Activated naive CD4-positive, alpha-beta T cell treated with anti-CD3 and anti-CD28 coated beads, Interleukin-2, amount 50 U/mL, for 16 hours (primary cell): ENCODE measurements around the gene KIFC3.
"Not testable (repeated sequence)": the region's sequence is repeated elsewhere in the genome, so short reads cannot be mapped to it uniquely, and the experiment has no call there.

ENCODE experiments used
- DNase-seq: peaks from one replicate; pipeline ENCODE4 v3.0.0-alpha.2; 2020

KIFC3 gene

GRCh38 chr16:57784334-57784733 is 18.0 kb downstream of the KIFC3 start:
- DNase-seq, result no peak

GRCh38 chr16:57783883-57784282 is 18.4 kb downstream of the KIFC3 start:
- DNase-seq, result no peak

DNA sequence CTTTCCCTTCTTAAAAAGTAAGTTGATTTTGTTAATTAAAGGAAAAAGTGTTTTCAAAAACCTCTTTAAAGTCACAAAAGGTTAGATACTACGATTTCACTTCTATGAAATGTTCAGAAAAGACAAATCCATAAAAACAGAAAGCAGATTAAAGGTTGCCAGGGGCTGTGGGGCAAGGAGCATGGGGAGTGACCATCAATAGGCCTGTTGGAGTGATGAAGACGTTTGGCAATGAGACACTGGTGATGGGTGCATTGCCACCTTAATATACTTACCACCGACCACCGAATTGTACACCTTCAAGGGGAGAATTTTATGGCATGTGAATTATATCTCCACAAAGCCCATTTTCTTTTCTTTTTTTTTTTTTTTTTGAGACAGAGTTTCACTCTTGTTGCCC is 19.2 kb downstream of the KIFC3 start:
- no peak for DNase-seq

DNA sequence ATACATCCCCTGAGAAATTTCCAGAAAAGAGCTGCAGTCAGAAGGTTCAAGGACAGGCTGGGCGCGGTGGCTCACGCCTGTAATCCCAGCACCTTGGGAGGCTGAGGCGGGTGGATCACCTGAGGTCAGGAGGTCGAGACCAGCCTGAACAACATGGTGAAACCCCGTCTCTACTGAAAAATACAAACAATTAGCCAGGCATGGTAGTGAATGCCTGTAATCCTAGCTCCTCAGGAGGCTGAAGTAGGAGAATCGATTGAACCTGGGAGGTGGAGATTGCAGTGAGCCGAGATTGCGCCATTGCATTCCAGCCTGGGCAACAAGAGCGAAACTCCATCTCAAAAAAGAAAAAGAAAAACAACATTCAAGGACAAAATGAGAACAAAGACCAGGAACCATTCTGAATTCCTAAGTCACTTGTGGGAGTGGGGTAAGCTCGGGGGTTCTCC is 19.7 kb downstream of the KIFC3 start:
- DNase-seq, result not testable (repeated sequence)

DNA sequence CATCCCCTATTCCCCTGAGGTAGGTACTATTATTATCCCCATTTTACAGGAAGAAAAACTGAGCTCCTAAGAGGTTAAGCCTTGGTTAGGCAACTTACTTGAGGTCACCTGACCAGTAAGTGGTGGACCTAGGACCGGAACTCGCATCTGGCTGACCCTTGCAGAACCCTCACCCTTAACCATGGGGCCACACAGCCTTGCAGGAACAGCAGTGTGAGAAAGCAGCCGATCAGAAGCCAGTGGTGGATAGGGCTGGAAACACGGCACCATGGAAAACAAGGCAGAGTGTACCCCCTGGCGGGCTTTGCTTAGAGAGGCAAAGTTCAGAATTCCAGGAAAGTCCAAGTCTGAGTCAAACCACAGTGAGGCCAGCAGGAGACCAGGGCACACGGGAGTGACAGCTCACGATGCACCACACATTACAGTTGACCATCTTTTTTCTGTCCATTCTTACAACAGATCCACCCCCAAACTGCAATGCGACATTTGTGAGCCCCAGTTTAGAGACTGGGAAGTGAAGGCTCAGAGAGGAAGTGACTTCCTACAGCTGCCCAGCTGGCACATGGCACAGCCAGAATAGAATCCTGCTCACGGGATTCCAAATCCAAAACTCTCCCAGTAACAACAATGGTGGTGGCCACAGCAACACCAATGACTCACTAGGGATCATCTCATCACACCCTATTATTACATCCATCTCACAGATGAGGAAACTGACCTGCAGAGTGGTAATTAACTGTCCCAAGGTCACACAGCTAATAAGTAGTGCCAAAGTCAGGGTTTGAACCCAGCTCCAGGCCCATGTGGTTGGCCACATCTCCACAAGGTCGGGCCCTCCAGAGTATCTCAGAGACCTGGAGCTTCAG is 20.3 kb downstream of the KIFC3 start:
- DNase-seq, result no peak

- DNase-seq, result no peak
Measured at GRCh38 chr16:57781349-57781740, 20.9 kb downstream of the KIFC3 start.

DNA sequence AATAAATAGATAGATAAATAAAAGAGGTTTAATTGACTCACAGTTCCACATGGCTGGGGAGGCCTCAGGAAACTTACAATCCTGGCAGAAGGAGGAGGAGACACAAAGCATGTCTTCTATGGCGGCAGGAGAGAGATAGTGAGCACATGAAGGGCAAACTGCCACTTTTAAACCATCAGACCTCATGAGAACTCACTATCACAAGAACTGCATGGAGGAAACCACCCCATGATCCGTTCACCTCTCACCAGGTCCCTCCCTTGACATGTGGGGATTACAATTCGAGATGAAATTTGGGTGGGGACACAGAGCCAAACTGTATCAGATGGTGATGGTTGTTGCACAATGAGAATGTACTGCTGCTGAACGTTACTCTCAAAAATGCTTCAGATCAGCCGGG is 22.5 kb downstream of the KIFC3 start:
- not testable (repeated sequence) for DNase-seq

- DNase-seq, result no peak
Measured at GRCh38 chr16:57778658-57779057, 23.6 kb downstream of the KIFC3 start.

- DNase-seq, result no peak
Measured at GRCh38 chr16:57775661-57776469, 26.4 kb downstream of the KIFC3 start.

GRCh38 chr16:57774705-57775285 is 27.5 kb downstream of the KIFC3 start:
- DNase-seq, result no peak

- DNase-seq, result no peak
Measured at GRCh38 chr16:57773655-57774295, 28.5 kb downstream of the KIFC3 start.

GRCh38 chr16:57773019-57773418 is 29.3 kb downstream of the KIFC3 start:
- DNase-seq, result no peak

GRCh38 chr16:57771141-57771785 is 31.0 kb downstream of the KIFC3 start:
- no peak for DNase-seq

DNA sequence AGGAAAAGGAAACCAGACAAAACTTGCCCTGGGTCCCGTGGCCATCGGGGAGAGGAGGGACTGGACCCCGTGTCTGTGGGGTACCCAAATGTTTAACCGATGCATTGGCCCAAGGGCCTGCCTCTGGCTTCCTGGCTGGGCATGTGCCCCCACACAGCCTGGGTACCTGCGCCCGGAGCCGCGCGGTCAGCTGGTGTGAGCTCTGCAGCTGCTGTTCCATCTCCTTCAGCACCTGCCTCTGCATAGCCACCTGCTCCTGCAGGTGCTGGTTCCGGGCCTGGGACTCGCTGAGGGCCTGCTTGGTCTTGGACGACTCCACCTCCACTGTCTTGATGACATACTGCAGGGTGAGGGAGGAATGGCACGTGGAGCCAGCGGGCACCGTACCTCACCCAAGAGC is 31.9 kb downstream of the KIFC3 start:
- no peak for DNase-seq

- no peak for DNase-seq
Measured at GRCh38 chr16:57769541-57770145, 32.6 kb downstream of the KIFC3 start.

- no peak for DNase-seq
Measured at GRCh38 chr16:57766714-57767348, 35.5 kb downstream of the KIFC3 start.

DNA sequence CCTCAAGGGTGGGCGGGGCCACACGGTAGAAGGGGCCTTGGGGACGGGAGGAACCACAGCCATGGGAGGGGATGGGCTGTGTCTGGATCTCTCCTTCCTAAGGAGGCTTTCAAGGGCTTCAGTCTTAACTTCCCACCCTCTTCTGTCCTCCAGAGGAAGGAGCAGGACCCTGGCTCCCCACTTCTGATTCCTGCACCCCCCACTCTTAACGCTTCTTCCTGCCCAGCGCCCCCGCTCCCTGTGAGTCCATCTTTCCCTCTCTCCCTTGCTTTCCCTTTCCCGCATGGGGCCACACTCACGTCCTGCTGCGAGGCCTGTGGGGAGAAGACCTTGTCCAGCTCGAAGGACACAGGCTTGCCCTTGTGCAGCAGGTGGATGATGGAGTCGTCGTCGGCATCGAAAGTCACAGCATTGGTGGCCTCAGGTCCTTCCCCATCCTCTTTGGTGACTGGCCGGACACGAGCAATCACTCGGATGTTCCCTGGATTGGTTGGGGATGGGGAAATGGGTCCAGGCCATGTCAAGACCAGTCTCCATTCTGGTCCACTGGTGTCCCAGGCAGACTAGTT is 37.0 kb downstream of the KIFC3 start:
- no peak for DNase-seq

DNA sequence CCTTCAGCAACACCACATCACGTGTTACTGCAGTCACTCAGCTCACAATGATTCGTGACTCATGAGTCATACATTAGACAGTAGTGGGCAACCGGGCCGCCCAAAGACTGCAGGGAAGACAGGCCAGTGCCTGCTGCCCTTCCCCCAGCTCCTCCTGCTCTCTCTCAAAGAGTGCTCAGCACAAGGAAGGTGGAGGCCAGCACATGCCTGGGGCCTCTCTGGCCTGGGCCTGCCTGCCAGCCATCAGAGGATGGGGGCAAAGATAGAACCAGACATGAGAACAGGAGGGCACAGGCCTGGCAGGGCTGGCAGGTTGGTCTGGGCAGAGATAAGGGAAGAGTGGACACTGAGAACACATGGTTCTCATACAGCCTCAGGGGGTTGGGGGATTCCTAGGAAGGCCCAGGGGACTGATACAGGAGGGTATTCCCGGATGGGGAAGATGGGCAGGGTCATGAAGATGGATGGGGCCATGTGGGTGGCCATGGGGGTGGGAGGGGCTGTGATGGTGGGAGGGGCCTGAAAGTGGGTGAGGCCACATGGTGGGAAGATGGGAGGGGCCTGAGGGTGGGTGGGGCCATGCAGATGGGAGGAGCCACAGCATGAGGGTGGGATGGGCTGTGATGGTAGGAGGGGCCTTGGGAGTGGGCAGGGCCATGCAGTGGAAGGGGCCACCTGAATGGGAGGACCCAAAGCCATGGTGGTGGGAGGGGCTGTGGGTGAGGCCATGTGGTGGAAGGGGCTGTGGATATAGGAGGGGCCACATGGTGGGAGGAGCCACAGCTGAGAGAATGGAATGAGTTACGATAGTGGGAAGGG is 37.7 kb downstream of the KIFC3 start:
- DNase-seq, result no peak

GRCh38 chr16:57764006-57764340 is 38.3 kb downstream of the KIFC3 start:
- no peak for DNase-seq

DNA sequence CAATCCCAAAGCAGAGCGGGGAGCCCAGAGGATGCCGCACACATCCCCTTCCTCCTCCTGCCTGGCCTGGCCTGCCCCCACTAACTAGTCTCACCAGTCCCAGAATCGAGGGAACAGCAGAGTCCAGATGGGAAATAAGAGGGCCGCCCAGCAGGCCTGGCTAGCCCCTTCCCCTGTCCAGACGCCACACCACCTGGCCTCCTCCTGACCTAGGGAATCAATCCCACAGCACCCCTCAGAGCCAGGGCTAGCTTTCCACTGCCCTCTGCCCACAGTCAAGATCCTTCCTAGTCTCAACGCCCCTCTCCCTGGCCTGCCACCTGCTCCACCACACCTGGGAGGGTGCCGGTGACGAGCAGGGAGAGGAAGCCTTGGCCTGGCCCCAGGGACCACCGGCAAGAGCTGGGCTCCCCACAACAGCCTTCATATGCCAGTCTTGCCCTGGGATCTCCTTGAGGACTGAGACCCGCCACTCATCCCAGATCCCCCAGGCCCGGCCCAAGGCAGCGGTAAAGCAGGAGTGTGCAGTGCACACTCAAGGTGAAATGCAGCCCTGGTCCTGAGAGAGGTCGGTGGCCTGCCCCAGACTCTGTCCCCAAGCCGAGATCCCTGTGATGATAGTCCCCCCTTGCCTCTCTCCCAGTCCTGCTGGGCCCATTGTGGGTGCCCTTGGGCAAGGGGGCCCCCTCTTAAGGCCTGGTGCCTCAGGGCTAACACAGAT is 38.8 kb downstream of the KIFC3 start:
- DNase-seq, result no peak
